HG03442 (cell line): Measurements from ENCODE around the gene MMP26.

ENCODE experiments used
- ATAC-seq: cut with Tn5 transposase; IDR thresholded peaks from one replicate; pipeline ENCODE4 v1.9.1; 2021; ENCODE audit warnings: mild to moderate bottlenecking, moderate library complexity; ENCODE audit not compliant: unreplicated experiment

Gene MMP26

GRCh38 chr11:4704054-4704789 is at the start of gene MMP26:
Gene MMP26, plus strand, starts transcription at chr11:4704784.
- peak; percentile 32 for ATAC-seq

GRCh38 chr11:4658629-4659445 is 45.7 kb upstream of the MMP26 start:
- ATAC-seq = no peak

DNA sequence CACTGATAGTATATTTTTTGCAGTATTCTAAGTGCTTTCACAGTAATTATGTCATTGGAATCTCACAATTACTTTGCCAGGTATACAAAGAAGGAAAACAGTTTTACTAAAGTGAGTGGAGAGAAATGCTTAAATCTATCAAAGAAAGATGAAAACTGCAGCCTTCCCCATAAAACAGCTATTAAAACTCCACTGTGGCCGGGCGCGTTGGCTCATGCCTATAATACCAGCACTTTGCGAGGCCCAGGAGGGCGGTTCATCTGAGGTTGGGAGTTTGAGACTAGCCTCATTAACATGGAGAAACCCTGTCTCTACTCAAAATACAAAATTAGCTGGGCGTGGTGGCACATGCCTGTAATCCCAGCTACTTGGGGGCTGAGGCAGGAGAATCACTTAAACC is 41.7 kb upstream of the MMP26 start:
- ATAC-seq = no peak

DNA sequence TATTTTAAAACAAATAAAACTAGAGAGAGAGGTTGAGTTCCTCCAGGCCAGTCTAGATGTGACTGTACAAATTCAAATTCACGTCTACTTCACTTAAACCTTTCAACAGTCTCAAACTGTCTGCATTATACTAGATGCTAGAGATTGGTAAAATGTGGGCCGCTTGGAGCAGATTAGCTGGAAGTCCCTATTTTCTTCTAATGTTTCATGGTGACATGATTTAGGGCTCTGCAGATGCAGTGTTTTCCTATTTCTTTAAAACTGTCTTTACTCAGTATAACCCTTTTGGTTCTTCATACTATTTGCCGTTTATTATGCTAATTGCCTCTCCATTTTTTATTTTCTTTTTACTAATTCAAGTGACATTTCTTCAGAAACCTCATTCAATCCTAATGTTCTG is 40.4 kb upstream of the MMP26 start:
- no peak for ATAC-seq

DNA sequence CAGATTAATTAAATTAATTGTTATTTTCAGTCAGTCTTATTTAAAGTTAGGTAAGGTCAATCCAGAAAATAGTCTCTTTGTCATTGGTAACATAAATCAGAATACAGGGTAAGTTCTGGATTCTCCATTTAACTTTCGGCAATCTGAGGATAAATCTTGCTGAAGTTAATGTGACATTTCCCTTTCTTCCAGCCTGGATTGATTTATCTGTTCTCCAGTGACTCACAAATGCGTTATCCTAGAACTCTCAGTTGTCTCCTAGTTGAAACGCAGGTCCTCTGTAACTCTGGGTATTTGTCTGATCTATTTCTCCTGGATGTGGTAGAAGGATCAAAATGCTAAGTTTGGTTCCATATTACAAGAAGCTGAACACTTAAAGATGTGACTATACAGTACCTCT is 39.8 kb upstream of the MMP26 start:
- no peak for ATAC-seq

- ATAC-seq = no peak
Measured at GRCh38 chr11:4665424-4665823, 39.2 kb upstream of the MMP26 start.

GRCh38 chr11:4671741-4672140 is 32.8 kb upstream of the MMP26 start:
- ATAC-seq = no peak

DNA sequence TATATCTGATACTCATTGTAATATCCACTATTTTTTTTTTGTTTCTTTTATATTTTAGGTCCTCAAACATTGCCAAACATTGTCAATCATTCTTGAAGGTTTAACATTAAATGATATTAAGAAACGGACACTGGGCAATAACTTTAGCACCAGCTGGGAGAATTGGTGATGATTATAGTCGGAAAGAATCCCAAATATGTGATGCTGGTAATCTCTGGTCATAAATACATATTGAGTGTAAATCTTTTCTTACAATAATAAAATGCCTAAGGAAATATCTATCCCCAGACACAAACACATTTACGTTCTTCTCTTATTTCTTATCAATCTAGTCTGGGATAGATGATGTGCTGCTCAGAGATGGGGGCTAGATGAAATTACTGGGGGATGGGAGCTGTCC is 32.1 kb upstream of the MMP26 start:
- ATAC-seq = no peak

DNA sequence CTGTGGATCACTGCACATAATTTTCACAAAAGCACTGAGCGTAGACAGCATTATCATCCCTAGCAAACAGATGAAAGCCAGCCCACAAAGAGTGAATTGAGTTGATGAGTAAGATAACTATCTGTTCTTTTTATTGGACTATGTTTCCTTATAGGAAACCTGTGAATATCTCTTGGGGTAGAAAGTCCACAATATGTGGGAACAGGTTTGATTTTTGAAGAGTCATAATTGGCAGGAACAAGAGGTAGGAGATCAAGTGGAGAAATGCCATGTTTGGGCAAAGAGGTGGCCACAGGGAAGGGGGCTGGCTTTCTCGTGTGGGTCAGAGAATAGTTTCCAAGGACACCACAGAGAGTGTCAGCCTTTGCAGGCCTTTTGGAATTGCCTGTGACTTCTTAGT is 30.8 kb upstream of the MMP26 start:
- no peak for ATAC-seq

DNA sequence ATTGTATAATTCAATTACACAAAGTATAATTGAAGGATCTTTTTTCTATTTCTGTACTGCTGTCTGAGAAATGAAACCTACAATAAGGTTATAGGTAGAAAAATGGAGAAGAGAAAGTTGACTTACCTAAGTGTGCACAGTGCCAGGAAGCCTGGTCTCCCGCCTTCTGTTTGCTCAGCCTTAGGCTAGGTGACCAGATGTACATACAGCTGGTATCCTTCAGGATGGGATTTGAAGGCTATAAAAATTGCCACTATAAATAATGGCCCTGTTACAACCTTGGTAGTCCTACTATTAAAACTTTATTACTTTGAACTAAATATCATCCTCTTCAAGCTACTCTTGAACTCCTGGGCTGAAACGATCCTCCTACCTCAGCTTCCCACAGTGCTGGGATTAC is 26.6 kb upstream of the MMP26 start:
- no peak for ATAC-seq

GRCh38 chr11:4680341-4680740 is 24.2 kb upstream of the MMP26 start:
- ATAC-seq = no peak

GRCh38 chr11:4682623-4683419 is 21.8 kb upstream of the MMP26 start:
- ATAC-seq = no peak

DNA sequence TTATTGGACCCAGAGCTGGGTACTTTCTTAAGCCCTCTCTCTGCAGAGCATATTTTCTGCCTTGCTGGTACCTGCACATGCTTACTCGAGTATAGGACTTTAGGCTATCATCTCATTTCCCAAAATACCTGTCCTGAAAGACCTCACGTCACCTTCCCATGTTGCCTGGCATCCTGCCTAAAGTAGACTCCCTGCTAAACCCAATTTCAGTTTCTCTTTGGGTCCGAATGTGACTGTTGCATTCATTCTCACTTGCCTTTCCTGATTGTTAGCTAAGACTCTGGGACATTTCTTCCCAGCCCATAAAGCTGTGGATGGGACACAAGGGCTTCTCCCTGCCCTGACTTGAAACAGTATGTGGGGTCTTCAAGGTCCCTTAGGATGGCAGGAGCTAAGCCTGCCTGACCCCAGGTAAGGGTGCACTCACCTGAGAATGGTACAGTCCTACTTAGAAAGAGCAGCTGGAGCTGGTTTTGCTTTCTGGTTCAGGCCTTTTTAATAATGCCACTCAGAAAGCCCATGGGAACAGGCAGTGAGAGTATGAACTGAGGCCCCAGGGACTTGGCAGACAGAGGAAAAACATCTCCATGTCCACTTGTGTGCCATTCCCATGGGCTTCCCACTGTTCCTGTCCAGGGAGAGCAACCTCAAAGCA is 19.8 kb upstream of the MMP26 start:
- ATAC-seq = no peak

GRCh38 chr11:4695442-4695841 is 9.1 kb upstream of the MMP26 start:
- no peak for ATAC-seq

DNA sequence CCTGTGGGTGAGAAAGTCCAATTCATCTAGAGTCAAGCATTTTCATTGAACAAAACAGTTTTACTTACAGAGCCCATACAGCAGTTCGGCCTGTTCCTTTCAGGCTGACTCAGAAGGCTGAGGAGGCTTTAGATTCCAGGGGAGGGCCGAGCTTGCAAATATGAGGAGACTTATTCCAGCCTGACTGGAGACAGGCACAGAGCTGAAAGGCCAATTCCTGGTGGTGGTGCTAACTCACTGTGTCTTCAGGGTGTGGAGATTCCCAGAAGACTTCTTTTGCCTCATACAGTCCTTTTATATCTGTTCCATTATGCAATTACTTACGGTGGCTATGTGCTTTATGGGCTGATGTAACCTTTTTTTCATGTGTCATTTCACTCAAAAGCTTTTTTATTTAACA is 7.0 kb upstream of the MMP26 start, which contains the start of gene OR51E2:
OR51E2 (minus strand) TSS at position 269 of the 400 bp plus-strand sequence. CDS start 15,142 bp downstream, outside the sequence.
- ATAC-seq = no peak

DNA sequence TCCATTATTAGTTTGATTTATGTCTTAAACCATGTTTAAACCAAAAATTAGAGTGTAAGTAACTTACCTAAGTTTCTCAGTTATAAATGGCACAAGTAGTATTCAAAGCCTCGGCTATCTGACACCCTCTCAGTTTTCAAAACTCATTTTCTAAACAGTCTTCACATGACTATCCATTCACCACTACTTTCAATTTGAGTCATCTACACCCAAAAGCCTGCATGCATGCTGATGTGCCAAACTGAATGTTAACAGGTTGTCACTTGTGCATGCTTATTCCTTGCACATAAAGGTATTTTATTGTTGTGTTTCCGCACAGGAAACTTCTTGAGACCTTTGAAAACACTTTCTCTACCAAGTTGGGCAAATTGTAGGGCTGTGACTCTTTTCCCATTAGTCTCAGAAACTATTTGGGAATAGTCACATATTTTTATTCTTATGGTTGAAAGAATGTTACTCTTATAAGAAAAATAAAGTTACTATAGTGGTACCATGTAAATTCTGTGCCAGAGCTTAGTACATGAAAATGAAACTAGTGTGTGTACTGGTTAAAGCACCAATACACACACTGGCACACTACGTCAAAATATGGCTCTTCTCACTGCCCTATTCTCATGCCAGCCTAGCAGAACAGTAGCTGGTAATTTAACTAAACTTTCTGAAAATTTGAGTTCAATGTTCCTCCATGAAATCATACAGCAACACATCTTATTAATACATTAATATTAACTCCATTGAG is 4.7 kb upstream of the MMP26 start:
- ATAC-seq = peak; percentile 97

DNA sequence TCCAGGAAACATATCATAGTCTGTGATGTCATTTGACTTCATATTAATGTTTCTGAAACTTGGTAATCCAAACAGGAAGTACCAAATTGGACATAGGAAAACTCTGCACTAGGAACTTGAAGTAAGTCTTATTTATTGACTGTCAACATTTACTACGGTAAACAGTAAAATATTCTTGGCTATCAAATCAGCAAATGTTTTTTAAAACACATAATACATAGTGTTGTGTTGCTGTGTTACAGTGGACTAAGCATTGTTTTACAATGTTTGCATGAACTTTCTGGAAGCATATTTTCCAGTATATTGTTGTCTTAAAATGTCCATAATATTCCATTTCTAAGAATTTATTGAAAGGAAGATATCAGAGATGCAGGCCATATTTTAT is 4.2 kb upstream of the MMP26 start:
- ATAC-seq = no peak

DNA sequence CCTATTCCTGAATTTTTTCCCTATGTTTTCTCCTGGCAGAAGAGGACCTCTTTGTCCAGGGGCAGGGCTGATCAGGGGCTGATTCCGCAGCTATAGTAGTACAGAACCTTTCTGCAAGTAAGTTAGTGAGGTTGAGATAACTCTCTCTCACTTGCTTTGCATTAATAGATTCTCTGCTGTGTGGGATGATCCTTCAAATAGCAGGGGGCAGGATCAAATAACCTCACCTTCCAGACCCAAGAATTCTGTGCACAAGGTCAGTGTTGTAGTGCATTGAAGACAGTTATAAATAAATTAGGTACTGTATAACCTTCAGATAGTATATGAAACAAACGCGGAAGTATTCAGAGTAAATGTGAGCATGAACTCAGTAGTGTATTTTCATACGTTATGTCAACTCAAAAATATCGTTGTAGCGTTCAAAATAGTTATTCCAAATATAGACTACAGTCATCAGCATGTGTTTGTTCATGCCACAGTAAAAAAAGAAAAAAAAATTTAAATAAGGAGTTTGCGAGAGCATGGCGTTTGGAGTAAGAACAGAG is 278 bp downstream of the MMP26 start:
- ATAC-seq = no peak

DNA sequence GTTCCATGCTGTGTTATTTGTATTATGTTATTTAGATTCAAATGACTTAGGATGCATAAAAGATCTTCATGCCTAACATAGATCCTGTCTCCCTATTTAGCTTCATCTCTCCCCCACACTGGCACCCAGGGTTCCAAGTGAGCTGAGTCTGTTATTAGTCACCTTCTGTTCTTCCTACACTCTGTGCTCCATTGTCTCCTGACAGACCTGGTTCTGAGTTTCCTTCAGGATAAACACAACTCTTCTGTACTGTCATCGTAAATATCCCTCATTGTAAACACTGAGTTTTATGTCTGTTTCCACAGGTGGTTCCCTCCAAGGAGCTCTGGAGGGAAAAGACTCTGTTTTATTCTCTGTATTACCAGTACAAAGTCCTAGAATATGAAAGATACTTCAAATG is 8.7 kb downstream of the MMP26 start:
- no peak for ATAC-seq

GRCh38 chr11:4714300-4714699 is 9.7 kb downstream of the MMP26 start:
- no peak for ATAC-seq
